SH-SY5Y (cell line): ENCODE results near the gene POLK.

ENCODE experiments used
- GATA2 ChIP-seq: IDR thresholded peaks from 2 replicates; pipeline ENCODE4 v1.6.1; 2011; ENCODE audit warnings: mild to moderate bottlenecking, low read depth, low read length
- GATA3 ChIP-seq: IDR thresholded peaks from 2 replicates; pipeline ENCODE4 v1.6.1; 2011; ENCODE audit warnings: low read depth, mild to moderate bottlenecking, low read length, moderate library complexity

The POLK gene

DNA sequence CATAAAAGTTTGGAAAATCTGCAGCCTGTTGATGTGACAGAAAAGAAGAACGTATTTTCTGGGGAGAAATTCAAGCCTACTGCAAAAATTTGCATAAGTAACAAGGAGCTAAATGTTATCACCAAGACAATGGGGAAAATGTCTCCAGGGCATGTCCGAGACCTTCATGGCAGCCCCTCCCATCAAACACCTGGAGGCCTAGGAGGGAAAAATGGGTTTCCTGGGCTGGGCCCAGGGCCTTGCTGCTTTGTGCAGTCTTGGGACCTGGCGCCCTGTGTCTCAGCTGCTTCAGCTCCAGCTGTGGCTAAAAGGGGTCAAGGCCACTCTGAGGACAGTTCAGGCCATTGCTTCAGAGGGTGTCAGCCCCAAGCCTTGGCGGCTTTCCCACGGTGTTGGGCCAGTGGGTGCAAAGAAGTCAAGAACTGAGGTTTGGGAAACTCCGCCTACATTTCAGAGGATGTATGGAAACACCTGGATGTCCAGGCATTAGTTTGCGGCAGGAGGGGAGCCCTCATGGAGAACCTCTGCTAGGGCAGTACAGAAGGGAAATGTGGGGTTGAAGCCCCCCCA lies 13.4 kb upstream of the POLK start:
- TF ChIP-seq GATA2 (no peak), GATA3 (no peak)

GRCh38 chr5:75507841-75508240 lies 3.9 kb upstream of the POLK start:
- TF ChIP-seq GATA3: no peak
- no peak for TF ChIP-seq GATA2

DNA sequence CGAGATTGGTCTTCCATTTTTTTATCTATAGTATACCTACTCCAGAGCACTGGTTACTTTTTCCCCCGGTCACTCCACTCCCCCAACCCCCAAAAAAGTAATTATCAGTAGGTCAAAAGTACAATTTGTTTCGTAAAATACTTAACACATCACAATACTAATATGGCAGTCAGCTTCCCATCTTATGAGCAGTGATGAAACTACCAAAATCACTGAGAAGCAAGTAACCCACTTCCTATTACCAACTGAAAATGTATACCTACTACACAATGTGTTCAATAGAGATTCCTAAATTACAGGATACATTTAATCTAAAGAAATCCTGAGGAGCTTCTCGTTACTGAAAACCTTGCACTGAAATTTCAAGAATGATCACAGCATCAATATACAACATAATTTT lies 2.1 kb upstream of the POLK start:
- TF ChIP-seq GATA3 (no peak), GATA2 (no peak)

GRCh38 chr5:75509956-75510355 lies 1.7 kb upstream of the POLK start:
- TF ChIP-seq GATA2 (no peak), GATA3 (no peak)

DNA sequence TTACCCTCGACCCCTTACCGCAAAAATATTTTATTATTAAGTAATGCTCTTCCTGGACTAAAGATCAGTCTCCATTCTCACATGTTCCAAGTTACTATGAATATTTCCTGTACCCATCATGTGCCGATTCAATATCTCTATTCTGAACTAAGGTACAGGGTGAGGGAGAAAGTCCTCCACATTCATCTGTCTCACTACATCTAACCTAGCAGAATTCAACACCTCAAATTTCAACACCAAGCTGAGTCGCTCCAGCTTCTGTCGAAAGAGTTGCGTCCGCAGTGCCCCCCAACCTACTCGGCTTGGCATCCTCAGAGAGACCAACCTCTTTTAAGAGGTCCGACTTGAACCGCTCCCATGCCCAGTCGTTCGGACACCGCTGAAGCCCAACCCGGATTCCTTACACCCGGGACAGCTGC lies 1.3 kb upstream of the POLK start:
- no peak for TF ChIP-seq GATA2
- no peak for TF ChIP-seq GATA3

DNA sequence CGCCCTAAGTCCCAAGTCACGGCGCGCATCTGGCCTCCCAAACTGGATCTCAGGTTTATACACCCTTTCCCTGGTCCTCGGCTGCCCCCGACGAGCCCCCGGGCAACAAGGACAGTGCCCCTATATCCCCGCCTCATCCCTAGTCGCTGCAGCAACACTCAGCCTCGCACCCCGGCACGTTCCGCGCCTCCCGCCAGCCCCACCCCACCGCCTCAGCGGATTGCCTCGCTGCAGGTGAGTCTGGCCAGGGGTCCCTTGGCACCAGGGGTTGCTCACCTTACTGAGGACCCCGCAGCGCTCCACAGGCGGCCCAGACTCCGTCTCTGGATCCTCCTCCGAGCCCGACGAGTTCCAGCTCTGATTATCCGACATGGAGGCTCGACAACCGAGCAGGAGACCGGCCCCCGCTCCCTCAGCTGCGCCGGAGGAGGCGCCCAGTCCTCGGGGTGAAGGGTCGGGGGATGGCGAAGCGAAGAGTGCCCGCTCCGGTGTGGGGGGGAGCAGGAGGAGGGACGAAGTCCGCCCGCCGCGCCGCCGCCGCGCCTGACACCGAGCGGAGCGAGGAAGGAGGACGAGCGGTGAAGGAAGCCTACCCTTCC lies 756 bp upstream of the POLK start:
- TF ChIP-seq GATA3 (no peak), GATA2 (no peak)

GRCh38 chr5:75512383-75513074 lies 838 bp downstream of the POLK start:
- TF ChIP-seq GATA2 (no peak), GATA3 (no peak)

DNA sequence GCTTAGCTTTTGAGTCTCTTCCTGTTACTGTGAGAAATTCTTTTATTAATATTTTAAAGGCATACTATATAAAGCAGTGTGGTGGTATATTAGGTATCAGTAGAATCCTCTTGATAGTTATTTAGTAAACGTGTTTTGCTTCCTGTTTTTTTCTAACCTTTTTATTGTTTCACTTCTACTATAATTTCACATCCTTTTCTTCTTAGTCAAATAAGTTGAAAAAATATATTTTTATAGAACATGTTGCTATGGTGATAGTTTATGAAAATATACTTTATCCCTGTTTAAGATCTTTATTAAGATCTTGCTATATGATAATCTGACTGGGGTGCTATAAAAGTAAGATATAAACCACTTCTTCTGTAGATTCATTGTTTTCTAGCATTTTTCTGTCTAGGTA lies 2.1 kb downstream of the POLK start:
- TF ChIP-seq GATA3 (no peak), GATA2 (no peak)

DNA sequence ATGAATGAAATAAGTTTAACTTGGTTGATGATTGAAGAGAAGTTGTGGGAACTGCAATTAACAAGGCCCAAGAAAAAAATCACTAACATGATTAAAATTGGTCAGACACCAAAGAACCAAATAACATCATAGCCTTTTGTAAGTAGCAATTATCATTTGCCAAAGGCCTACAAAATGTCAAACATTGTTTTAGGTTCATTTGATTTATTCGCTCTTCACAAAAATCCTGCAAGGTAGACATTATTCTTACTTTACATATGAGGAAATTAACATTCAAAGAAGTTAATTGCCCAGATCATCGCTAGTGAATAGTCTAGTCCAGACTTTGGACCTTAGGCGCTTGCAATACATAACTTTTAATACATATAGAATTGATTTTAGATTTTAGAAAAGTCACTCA lies 2.6 kb downstream of the POLK start:
- no peak for TF ChIP-seq GATA2
- TF ChIP-seq GATA3: no peak

DNA sequence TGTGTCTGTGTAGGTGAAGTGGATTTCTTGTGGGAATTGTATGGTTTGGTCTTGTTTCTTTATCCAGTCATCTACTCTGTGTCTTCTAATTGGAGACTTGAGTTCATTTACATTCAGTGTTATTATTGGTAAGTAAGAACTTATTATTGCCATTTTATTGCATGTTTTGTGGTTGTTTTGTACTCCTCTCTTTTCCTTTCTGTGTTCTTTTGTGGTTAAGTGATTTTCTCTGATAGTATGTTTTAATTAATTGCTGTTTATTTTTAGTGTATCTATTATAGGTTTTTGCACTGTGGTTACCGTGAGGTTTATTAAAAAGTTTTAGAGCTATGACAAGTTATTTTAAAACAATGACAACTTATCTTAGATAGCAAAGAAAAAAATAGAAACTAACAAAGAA lies 8.1 kb downstream of the POLK start:
- TF ChIP-seq GATA3 (no peak), GATA2 (no peak)

DNA sequence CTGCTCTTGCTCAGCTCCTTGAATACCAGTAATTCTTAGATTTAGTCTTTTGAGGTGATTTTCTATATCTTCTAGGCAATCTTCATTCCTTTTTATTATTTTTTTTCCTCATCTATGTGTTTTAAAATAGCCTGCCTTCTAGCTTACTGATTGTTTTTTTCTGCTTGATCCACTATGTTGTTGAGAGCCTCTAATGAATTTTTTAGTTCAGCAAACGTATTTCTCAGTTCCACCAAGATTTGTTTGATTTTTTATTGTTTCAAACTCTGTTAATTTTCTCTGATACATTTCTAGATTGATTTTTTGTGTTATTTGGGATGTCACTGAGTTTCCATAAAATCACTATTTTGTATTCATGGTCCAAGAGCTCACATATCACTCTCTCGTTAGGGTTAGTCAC lies 9.5 kb downstream of the POLK start:
- TF ChIP-seq GATA2: no peak
- TF ChIP-seq GATA3: no peak

DNA sequence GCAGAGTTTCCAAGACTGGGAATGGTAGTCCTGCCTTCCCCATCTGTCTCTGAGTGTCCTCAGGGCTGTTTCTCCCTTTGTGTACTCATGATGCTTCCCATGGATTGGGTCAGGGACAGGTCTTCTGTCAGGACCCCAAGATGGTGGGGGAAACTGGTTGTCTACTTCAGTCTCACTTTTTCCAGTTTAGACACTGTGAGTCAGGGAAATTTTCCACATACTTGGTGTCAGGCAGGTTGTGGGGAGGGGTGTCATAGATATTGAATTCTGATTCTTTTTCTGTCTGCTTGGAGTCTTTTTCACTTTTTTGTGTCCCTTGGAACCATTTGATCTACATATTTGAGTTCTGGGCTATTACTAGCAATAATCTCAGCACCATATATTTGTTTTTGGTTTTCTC lies 10.3 kb downstream of the POLK start:
- no peak for TF ChIP-seq GATA2

- TF ChIP-seq GATA2: no peak
Measured at GRCh38 chr5:75522542-75522941, 10.9 kb downstream of the POLK start.

DNA sequence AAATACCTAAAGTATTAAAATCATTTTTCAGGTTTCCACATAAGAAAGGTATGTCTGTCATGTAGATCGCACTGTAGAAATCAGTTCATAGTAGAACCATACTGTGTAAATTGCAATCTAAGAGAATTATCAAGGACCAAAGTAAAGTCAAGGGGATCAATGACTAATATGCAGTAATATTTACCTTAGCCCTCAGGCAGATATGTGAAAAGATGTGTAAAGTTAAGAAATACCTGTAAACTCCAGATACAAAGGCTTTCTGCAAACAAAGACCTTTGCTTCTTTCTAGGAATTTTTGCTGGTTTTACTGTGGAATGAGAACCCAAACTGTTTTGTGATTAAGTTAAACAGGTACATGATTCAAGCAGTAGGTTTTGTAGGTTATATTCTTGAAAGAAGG lies 11.6 kb downstream of the POLK start:
- no peak for TF ChIP-seq GATA2
- no peak for TF ChIP-seq GATA3

DNA sequence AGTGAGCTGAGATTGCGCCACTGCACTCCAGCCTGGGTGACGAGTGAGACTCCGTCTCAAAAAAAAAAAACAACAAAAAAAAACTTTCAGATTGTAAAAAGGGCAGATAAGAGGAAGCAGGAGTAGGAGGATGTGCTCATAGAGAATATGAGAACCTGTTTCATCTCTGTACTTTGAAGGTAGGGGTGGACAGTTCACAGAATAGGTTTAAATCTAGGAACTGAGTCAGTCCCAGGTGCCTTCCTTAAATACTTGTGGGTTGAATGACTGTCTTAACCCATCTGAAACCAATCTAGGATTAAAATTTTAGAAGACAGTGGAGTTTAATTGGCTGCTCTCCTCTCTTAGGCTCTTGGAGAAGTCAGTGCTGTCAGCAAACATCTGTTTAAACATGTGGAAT lies 12.4 kb downstream of the POLK start:
- no peak for TF ChIP-seq GATA3
- TF ChIP-seq GATA2: no peak
